K562 (cell line): ENCODE data around the gene WDR1. TPM values are rescaled to one million over a fixed set of nuclear protein-coding genes. Genes with fewer than 3 reads are reported as not detected.

Experiments used
- CBX2 ChIP-seq: fragments of 200-600 bp; sonication (generic); IDR thresholded peaks from one replicate; pipeline ENCODE4 v1.6.1; 2012; ENCODE audit warnings: mild to moderate bottlenecking, low read length, inconsistent platforms; ENCODE audit not compliant: insufficient read depth, poor library complexity, severe bottlenecking
- FOXK1 ChIP-seq: sonication (generic); formaldehyde crosslinking; IDR thresholded peaks from 2 replicates; pipeline ENCODE4 v1.8.0; 2022; ENCODE audit warnings: missing genetic modification reagents, mild to moderate bottlenecking, borderline replicate concordance
- HOXB6 ChIP-seq: fragments of 250-450 bp; sonication (Bioruptor Pico); IDR thresholded peaks from 2 replicates; pipeline ENCODE4 v1.5.1; 2022; ENCODE audit warnings: mild to moderate bottlenecking, borderline replicate concordance
- KLF13 ChIP-seq: fragments of 450-650 bp; IDR thresholded peaks from 2 replicates; pipeline ENCODE4 v1.6.1; 2016; ENCODE audit warnings: missing genetic modification characterization, low read depth, mild to moderate bottlenecking, missing compliant biosample characterization, moderate library complexity, borderline replicate concordance
- NR4A1 ChIP-seq, 2 experiments: fragments of 250-450 bp in 1 of 2; fragments of 450-650 bp in 1 of 2; sonication (Bioruptor Pico) in 1 of 2; IDR thresholded peaks; 2 replicates each; pipeline versions ENCODE4 v1.4.0 to v1.6.1; 2016 to 2020; ENCODE audit warnings: mild to moderate bottlenecking in 2 of 2, missing compliant biosample characterization in 1 of 2, missing genetic modification characterization in 1 of 2, moderate library complexity in 1 of 2
- polyA plus RNA-seq, 8 experiments: library from polyadenylated mRNA; depleted of rRNA in 4 of 8; stranded (reverse) in 5 of 8; unstranded in 3 of 8; fragments of >200 nt; fragmentation: Nextera tagmentation in 2 of 8; fragmentation: Illumina TruSeq in 1 of 8; extraction: Ambion mirVana in 2 of 8; extraction: Trizol in 1 of 8; gene quantifications; 2 replicates each; pipeline versions ENCODE4 v1.2.1 to v1.2.3, GENCODE V29; 2011 to 2014; ENCODE audit warnings: inconsistent platforms in 1 of 8, missing spikeins in 1 of 8
- total RNA-seq, 7 experiments: library from RNA; depleted of rRNA in 6 of 7; stranded (reverse); fragments of >200 nt in 6 of 7; fragmentation: Illumina TruSeq in 2 of 7; extraction: Trizol in 2 of 7; gene quantifications; 2 replicates each; pipeline versions ENCODE4 v1.2.1 to v1.2.3, GENCODE V29; 2011 to 2021; ENCODE audit warnings: low replicate concordance in 1 of 7
- TF ChIP-seq, protein P1 (sequence below), 2 experiments: fragments of 450-650 bp; formaldehyde crosslinking in 1 of 2; IDR thresholded peaks; 2 replicates each; pipeline versions ENCODE4 v1.4.0 to v1.6.1; 2014 to 2020; ENCODE audit warnings: mild to moderate bottlenecking in 2 of 2, borderline replicate concordance in 1 of 2, low read depth in 1 of 2

Gene WDR1
- total and polyA plus RNA-seq, 9 of the 15 experiments (the other 6 are each of a cell fraction or from before 2014, with no cell fraction given), result 16.1 to 213 (median 125) TPM

DNA sequence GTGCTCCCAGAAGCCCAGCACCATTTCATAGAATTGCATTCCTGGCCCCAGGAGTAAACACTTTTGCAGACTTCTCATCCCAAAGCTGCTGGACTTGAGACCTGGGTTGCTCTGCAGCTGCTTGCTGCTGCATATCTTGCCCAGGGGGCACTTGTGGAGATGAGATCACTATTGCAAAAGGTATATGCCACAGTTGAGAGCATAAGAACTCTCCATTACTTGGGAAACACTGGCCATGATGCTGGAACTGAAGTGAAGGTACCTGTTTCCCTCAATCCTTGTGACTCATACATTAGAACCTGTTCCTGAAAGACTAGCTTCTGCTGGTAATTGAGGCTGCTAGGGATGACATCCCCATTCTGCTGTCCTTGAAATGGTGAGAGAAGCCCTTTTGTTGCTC, 43.1 kb upstream of the WDR1 start (continued):
- TF ChIP-seq NR4A1 (CRISPR knock-in tag; IDR thresholded peaks at IDR 0.05) (no peak), NR4A1 (tag; IDR thresholded peaks at IDR 0.05) (no peak), KLF13 (tag) (no peak), HOXB6 (CRISPR knock-in tag) (no peak), FOXK1 (no peak), CBX2 (no peak)
- TF ChIP-seq, protein P1, sequence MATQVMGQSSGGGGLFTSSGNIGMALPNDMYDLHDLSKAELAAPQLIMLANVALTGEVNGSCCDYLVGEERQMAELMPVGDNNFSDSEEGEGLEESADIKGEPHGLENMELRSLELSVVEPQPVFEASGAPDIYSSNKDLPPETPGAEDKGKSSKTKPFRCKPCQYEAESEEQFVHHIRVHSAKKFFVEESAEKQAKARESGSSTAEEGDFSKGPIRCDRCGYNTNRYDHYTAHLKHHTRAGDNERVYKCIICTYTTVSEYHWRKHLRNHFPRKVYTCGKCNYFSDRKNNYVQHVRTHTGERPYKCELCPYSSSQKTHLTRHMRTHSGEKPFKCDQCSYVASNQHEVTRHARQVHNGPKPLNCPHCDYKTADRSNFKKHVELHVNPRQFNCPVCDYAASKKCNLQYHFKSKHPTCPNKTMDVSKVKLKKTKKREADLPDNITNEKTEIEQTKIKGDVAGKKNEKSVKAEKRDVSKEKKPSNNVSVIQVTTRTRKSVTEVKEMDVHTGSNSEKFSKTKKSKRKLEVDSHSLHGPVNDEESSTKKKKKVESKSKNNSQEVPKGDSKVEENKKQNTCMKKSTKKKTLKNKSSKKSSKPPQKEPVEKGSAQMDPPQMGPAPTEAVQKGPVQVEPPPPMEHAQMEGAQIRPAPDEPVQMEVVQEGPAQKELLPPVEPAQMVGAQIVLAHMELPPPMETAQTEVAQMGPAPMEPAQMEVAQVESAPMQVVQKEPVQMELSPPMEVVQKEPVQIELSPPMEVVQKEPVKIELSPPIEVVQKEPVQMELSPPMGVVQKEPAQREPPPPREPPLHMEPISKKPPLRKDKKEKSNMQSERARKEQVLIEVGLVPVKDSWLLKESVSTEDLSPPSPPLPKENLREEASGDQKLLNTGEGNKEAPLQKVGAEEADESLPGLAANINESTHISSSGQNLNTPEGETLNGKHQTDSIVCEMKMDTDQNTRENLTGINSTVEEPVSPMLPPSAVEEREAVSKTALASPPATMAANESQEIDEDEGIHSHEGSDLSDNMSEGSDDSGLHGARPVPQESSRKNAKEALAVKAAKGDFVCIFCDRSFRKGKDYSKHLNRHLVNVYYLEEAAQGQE (IDR thresholded peaks at IDR 0.05; ENCODE audit: borderline replicate concordance), result no peak
- TF ChIP-seq, protein P1 (CRISPR knock-in tag; IDR thresholded peaks at IDR 0.05; ENCODE audit: low read depth), result no peak
